ENCODE measurements around the gene MALT1. TPM values are rescaled to one million over a fixed set of nuclear protein-coding genes. Genes with fewer than 3 reads are reported as not detected.

Gene MALT1, protein sequence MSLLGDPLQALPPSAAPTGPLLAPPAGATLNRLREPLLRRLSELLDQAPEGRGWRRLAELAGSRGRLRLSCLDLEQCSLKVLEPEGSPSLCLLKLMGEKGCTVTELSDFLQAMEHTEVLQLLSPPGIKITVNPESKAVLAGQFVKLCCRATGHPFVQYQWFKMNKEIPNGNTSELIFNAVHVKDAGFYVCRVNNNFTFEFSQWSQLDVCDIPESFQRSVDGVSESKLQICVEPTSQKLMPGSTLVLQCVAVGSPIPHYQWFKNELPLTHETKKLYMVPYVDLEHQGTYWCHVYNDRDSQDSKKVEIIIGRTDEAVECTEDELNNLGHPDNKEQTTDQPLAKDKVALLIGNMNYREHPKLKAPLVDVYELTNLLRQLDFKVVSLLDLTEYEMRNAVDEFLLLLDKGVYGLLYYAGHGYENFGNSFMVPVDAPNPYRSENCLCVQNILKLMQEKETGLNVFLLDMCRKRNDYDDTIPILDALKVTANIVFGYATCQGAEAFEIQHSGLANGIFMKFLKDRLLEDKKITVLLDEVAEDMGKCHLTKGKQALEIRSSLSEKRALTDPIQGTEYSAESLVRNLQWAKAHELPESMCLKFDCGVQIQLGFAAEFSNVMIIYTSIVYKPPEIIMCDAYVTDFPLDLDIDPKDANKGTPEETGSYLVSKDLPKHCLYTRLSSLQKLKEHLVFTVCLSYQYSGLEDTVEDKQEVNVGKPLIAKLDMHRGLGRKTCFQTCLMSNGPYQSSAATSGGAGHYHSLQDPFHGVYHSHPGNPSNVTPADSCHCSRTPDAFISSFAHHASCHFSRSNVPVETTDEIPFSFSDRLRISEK
- polyA plus RNA-seq: 51.9 TPM

DNA sequence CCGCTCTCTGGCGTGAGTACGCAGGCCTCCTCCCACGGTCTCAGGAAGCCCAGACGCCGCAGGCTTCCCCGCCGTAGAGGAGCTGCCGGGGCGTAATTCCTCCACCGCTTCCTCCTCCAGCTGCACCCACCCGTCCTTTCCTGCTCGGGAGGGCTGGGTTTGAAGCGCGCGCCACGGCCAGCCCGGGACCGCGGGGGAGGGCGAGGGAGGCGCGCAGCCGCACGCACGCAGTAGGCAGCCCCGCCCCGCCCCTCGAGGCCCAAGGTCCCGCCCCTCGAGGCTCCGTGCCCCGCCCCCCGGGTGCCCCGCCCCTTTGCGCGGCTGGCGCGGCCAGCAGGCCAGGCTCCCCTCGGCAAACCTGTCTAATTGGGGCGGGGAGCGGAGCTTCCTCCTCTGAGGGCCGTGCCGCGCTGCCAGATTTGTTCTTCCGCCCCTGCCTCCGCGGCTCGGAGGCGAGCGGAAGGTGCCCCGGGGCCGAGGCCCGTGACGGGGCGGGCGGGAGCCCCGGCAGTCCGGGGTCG lies at the start of gene MALT1:
Gene MALT1, plus strand, starts transcription at position 355 of the 521 bp plus-strand sequence. CDS start 179 bp downstream, outside the sequence.
- Mint-ChIP-seq H3K4me1 (peaks cover 38 to 55% (median 51%) of the 10 kb centered on the region in 3 donors), H3K27me3 (no peaks in the 10 kb centered on the region), H3K4me3 (peak within 1 kb of the TSS; percentile 88 to 99 (median 98)), H3K9me3 (peaks cover 0 to 2% (median 0%) of the 10 kb centered on the region in 3 donors), H3K27ac (peak within 1 kb of the TSS; percentile 93 to 99 (median 95)), H3K36me3 (peaks cover 5% of the 10 kb centered on the region)

DNA sequence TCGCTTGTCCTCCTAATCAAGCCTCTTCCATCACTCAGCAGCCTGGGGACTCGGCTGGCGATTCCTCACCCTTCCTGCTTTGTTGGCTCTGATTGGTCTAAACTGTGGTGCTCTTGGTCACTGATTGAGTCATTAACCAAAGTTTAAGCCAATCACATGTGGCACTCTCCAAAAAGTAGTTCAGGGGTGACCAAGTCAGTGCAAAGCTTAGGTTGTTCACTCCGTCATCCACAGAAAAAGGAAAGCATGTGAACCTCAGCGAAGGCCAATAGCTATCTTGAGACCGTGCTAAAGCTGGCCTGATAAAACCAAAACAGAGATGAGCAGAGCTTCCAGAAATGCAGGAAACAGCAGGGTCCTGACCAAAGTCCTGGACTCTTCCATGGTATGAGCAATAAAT lies 47.3 kb upstream of the MALT1 start:
- Mint-ChIP-seq H3K36me3 (no peaks in the 10 kb centered on the region), H3K27me3 (no peaks in the 10 kb centered on the region), H3K4me1 (peaks cover 0 to 10% (median 7%) of the 10 kb centered on the region in 3 donors), H3K27ac (no peak overlapping the region), H3K9me3 (no peaks in the 10 kb centered on the region), H3K4me3 (no peak overlapping the region)

DNA sequence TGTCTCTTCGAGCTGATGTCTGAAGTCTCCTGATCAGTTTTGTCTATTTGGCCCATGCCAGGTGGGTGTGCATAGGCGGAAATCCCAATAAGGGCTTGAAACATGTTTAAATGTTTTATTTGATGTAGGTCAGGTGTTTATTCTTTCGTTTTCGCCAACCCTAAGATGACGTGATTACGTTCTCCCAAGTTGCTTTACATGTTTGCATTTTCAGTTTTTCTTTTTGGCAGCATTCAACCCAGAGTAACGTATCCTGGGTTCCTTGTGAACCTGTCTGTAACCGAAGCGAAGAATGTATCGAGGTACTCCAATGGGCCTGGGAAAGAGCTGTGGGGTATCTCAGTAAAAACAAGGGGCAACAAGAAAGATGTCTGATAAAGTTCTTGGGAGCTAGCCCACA lies 45.4 kb upstream of the MALT1 start:
- H3K4me3 Mint-ChIP-seq: peak overlapping the region in 1 of 4 donors; percentile 23
- H3K27me3 Mint-ChIP-seq: no peaks in the 10 kb centered on the region
- no peaks in the 10 kb centered on the region for H3K9me3 Mint-ChIP-seq
- peaks cover 0 to 10% (median 9%) of the 10 kb centered on the region in 3 donors for H3K4me1 Mint-ChIP-seq
- no peaks in the 10 kb centered on the region for H3K36me3 Mint-ChIP-seq
- no peak overlapping the region for H3K27ac Mint-ChIP-seq

DNA sequence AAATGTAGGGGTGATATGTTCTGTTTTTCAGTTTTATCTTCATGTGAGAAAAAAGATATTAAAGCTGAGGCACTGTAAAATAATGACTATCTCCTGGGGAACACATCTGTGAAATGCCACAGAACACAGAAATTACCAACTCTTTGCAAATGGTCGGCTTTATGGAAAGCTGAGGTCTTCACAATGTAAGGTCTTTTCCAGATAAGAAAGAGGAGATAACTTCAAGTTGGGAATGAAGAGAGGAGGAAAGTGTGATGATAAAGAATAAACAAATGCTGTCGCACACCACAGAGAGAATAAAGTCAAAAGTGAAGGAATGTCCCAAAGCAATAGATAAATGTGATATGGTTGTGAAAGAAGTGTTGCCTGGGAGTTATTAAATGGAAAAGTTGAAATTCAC lies 41.2 kb upstream of the MALT1 start:
- no peak overlapping the region for H3K27ac Mint-ChIP-seq
- H3K4me1 Mint-ChIP-seq: peaks cover 2 to 20% (median 5%) of the 10 kb centered on the region in 3 donors
- no peaks in the 10 kb centered on the region for H3K9me3 Mint-ChIP-seq
- H3K36me3 Mint-ChIP-seq: no peaks in the 10 kb centered on the region
- H3K27me3 Mint-ChIP-seq: no peaks in the 10 kb centered on the region
- H3K4me3 Mint-ChIP-seq: no peak overlapping the region

DNA sequence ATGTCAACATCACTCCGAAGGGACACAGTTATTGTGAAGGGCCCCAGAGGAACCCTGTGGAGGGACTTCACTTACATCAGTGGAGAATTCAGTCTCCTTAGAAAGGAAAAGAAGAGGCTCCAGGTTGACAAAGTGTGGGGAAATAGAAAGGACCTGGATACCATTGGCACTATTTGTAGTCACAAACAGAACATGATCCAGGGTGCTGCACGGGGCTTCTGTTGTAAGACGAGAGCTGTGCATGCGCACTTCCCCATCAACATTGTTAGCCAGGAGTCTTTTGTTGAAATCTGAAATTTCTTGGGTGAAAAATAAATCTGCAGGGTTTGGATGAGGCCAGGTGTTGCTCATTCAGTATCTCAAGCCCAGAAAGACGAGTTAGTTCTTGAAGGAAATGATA lies 40.0 kb upstream of the MALT1 start:
- Mint-ChIP-seq H3K9me3 (no peaks in the 10 kb centered on the region), H3K36me3 (no peaks in the 10 kb centered on the region), H3K27me3 (no peaks in the 10 kb centered on the region), H3K27ac (no peak overlapping the region), H3K4me1 (peaks cover 4 to 19% (median 5%) of the 10 kb centered on the region in 3 donors), H3K4me3 (no peak overlapping the region)

DNA sequence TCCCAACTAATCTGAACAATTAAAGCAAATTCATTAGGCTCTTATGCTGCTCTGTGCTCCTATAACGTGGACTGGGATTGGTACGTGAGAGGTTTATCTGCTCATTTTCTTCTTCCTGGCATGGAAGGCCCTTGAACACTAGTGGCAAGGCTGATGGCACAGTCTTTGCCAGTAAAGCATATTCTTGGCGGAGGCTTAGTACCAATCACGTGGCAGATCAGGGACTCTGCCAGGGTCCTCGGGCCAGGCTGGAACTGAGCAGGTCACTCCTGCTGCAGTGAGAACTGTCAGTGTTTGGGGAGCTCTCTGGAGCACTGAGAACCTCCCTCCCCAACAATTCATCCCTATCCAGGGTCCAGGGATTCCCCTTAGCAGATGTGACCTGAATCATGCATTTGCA lies 38.7 kb upstream of the MALT1 start:
- H3K9me3 Mint-ChIP-seq: no peaks in the 10 kb centered on the region
- no peaks in the 10 kb centered on the region for H3K36me3 Mint-ChIP-seq
- no peak overlapping the region for H3K27ac Mint-ChIP-seq
- H3K4me3 Mint-ChIP-seq: no peak overlapping the region
- H3K4me1 Mint-ChIP-seq: peaks cover 6 to 20% (median 8%) of the 10 kb centered on the region in 3 donors
- no peaks in the 10 kb centered on the region for H3K27me3 Mint-ChIP-seq

DNA sequence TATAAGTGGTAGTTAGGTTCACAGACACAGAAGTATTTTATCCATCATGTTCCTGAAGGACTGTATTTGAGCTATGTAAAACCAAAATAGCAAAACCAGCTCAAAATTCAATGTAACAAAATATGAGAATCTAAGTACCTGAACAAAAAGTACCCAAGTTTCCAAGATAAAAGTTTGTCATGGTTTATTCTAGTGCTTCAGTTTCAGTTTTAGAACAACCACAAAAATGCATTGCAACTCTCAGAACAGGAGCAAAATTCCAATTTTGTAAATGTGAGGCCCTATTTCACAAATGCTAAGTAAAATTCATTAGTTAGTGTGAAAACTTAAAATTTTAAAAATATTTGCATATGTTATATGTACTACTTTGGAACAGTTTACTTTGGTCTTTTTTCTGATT lies 37.4 kb upstream of the MALT1 start:
- Mint-ChIP-seq H3K9me3 (no peaks in the 10 kb centered on the region), H3K27me3 (no peaks in the 10 kb centered on the region), H3K27ac (no peak overlapping the region), H3K4me3 (no peak overlapping the region), H3K36me3 (no peaks in the 10 kb centered on the region), H3K4me1 (peaks cover 19 to 33% (median 21%) of the 10 kb centered on the region in 3 donors)

DNA sequence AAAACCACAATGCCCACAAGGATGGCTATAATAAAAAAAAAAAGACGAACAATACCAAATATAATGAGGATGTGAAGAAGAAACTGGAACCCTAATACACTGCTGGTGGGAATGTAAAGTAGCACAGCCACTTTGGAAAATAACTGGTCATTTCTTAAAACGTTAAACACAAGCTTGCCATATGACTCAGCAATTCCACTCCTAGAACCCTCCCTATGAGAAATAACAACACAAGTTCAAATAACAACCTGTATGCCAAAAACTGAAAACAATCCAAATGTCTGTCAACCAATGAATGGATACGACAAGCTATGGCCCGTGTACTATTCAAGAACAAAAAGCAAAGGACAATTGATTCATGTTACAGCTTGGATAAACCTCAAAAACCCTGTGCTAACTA lies 35.4 kb upstream of the MALT1 start:
- no peak overlapping the region for H3K27ac Mint-ChIP-seq
- H3K36me3 Mint-ChIP-seq: no peaks in the 10 kb centered on the region
- H3K4me3 Mint-ChIP-seq: no peak overlapping the region
- H3K4me1 Mint-ChIP-seq: peaks cover 22 to 39% (median 23%) of the 10 kb centered on the region in 3 donors
- no peaks in the 10 kb centered on the region for H3K9me3 Mint-ChIP-seq
- no peaks in the 10 kb centered on the region for H3K27me3 Mint-ChIP-seq

DNA sequence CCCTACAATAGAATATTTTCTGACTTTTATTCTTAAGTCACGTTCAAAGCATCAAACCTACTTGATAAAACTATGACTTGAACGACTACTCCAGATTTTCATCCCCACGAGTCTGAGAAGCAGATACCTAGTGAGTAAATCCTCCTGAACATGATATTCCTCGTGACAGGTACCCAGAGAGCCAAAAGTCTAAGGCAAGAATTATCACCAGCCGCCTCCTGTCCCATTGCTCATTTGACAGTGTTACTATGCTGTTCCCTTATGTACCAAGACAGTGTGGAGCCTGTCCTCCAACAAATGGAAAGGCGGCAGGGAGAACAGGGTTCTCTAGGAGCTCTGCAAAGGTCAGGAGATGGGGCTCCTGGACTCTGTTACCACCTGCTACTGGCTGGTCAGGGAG lies 34.1 kb upstream of the MALT1 start:
- Mint-ChIP-seq H3K4me3 (no peak overlapping the region), H3K27me3 (no peaks in the 10 kb centered on the region)

DNA sequence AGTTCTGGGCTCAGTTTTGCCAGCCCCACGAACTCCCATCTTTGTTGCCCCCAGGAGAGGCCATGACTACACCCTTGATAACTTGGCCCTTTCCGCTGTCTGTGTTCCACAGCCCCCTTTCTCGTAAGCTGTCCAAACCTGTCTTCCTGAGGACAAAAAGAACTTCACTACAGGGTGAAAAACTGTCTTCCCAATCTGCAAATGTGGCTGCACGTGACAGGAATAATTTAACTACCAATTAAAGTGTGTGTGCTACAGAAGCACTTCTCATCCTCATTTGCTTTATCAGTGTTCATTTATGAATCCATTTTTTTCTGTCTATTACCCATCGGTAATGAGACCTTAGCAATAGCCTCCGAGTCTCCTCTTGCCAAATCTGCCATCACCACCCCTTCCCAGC lies 33.3 kb upstream of the MALT1 start:
- H3K27me3 Mint-ChIP-seq: no peaks in the 10 kb centered on the region
- no peaks in the 10 kb centered on the region for H3K36me3 Mint-ChIP-seq
- peak overlapping the region in 2 of 3 donors; percentile 1 to 13 for H3K27ac Mint-ChIP-seq
- H3K9me3 Mint-ChIP-seq: no peaks in the 10 kb centered on the region
- H3K4me1 Mint-ChIP-seq: peaks cover 22 to 37% (median 23%) of the 10 kb centered on the region in 3 donors
- peak overlapping the region in 2 of 4 donors; percentile 71 to 83 for H3K4me3 Mint-ChIP-seq

More for the DNA sequence above, 34.1 kb upstream of the MALT1 start:
- Mint-ChIP-seq H3K9me3 (no peaks in the 10 kb centered on the region), H3K4me1 (peaks cover 22 to 37% (median 23%) of the 10 kb centered on the region in 3 donors), H3K27ac (peak overlapping the region in 1 of 3 donors; percentile 1), H3K36me3 (no peaks in the 10 kb centered on the region)

DNA sequence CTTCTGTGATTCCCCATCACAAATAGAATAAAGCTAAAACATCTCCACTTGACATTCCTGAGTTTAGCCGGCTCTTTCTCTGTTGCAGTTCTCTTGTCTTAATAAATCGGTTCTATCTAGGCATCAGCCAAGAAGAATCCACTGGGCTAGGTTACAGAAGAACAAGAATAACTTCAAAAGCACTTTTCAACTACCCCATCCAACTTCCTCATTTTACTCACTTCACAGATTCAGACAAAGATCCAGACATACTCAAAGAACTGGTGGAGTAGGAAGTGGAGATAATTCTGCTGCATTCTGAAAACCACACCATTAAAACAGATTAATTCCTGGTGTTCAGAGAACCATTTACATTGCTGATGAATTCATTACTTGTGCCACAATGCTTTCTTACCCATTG lies 32.8 kb upstream of the MALT1 start:
- Mint-ChIP-seq H3K4me3 (peak overlapping the region in 3 of 4 donors; percentile 47 to 83 (median 71)), H3K4me1 (peaks cover 22 to 37% (median 23%) of the 10 kb centered on the region in 3 donors), H3K9me3 (no peaks in the 10 kb centered on the region), H3K27ac (peak overlapping the region in 1 of 3 donors; percentile 13), H3K36me3 (no peaks in the 10 kb centered on the region), H3K27me3 (no peaks in the 10 kb centered on the region)

DNA sequence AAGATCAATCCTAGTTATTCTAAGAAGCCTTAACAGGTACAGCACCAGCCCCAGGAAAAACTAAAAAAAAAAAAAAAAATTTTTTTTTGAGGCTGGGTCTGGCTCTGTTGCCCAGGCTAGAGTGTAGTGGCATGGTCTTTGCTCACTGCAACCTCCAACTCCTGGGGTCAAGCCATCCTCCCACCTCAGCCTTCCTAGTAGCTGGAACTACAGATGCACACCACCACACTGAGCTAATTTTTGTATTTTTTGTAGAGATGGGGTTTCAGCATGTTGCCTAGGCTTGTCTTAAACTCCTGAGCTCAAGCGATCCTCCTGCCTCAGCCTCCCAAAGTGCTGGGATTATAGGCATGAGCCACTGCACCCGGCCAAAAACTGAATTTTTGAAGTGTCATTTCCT lies 32.0 kb upstream of the MALT1 start:
- Mint-ChIP-seq H3K27me3 (no peaks in the 10 kb centered on the region), H3K27ac (no peak overlapping the region), H3K4me3 (no peak overlapping the region), H3K4me1 (peaks cover 22 to 31% (median 23%) of the 10 kb centered on the region in 3 donors), H3K36me3 (no peaks in the 10 kb centered on the region), H3K9me3 (no peaks in the 10 kb centered on the region)

DNA sequence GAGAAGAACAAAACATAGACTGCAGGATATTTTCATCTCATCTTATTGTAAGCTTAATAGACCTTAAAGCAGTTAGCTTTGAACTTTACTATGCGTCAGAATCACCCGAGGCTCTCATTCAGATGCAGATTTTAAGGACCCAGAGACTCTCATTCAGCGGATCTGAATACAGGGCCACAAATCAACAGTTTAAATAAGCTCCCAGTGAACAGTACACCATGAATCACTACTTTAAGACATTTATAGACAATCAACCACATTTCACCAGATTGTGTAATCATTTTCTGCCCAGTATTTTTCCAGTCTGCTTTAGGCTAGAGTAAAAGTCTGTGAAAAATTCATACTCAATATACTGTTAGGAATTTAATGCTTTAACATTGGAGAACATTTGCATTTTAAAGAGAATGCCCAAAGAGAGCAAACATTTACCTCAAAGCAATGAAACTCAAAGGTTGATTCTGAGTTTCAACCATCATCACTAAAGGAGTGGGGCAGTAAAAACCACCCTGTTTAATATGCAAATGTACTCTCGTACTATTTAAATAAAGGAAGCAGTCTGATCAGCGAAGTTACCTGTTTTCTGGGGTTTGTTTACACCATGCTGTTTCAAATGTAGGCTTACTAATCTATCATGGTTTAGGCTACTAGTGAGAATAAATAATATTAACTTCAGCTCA lies 31.4 kb upstream of the MALT1 start:
- peaks cover 21 to 28% (median 22%) of the 10 kb centered on the region in 3 donors for H3K4me1 Mint-ChIP-seq
- H3K27ac Mint-ChIP-seq: peak overlapping the region in 1 of 3 donors; percentile 17
- H3K27me3 Mint-ChIP-seq: no peaks in the 10 kb centered on the region
- H3K4me3 Mint-ChIP-seq: peak overlapping the region in 1 of 4 donors; percentile 63
- H3K9me3 Mint-ChIP-seq: no peaks in the 10 kb centered on the region
- no peaks in the 10 kb centered on the region for H3K36me3 Mint-ChIP-seq

DNA sequence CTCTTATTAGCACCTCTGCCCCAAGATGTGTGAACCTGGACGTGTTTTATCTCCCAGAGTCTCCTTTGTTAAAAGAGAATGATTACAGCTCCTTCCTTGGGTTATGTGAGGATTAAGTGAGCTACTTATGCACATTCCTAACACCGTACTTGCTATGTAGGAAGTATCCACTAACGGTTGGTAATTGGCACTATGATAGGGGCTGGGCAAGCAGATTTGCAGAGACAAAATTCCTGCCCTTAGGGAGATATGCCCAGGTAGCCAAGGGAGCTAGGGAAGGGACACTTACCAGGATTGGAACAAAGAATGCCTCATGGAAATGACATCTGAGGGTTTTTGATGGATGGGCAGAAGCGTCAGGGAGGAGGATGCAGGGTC lies 30.8 kb upstream of the MALT1 start:
- H3K36me3 Mint-ChIP-seq: no peaks in the 10 kb centered on the region
- no peaks in the 10 kb centered on the region for H3K9me3 Mint-ChIP-seq
- no peak overlapping the region for H3K27ac Mint-ChIP-seq
- H3K4me1 Mint-ChIP-seq: peaks cover 21 to 26% (median 22%) of the 10 kb centered on the region in 3 donors
- H3K4me3 Mint-ChIP-seq: peak overlapping the region in 1 of 4 donors; percentile 63
- no peaks in the 10 kb centered on the region for H3K27me3 Mint-ChIP-seq

Measured in IgD-negative memory B cell (primary cell).